ENCODE results near the gene NUDT16L1. TPM values are rescaled to one million over a fixed set of nuclear protein-coding genes. Genes with fewer than 3 reads are reported as not detected.

NUDT16L1 gene
- total RNA-seq (2022; extraction: Qiagen RNA extraction; ENCODE audit: low read depth), result 16.1 to 25.8 TPM (median 23.2 TPM) in 5 replicates

DNA sequence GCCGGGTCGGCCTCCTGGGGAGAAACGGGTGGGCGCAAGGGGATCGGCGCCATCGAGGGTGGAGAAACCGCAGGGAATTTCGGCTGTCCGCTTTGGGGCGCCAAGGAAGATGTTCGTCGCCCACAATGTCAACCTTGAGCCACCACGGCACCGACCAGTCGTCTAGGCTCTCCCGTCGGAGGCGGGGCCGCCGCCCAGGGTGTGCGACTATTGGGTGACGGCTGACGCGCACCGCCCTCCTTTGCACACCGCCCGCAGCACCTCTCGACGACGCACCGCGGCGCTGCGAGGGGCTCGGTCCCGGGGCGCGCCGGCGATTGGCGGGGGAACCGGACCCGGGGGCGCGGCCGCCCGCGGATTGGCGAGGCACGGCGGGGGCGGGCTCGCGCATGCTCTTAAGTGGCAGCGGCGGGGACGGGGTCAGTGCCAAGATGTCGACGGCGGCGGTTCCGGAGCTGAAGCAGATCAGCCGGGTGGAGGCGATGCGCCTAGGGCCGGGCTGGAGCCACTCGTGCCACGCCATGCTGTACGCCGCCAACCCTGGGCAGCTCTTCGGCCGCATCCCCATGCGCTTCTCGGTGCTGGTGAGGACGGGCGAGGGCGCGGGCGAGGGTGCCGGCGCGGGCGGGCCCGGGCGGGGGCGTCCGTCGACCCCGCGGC, at the start of gene NUDT16L1:
Gene NUDT16L1 (plus strand): TSS at position 267 of the 660 bp plus-strand sequence. CDS start 165 bp downstream, at position 432.

DNA sequence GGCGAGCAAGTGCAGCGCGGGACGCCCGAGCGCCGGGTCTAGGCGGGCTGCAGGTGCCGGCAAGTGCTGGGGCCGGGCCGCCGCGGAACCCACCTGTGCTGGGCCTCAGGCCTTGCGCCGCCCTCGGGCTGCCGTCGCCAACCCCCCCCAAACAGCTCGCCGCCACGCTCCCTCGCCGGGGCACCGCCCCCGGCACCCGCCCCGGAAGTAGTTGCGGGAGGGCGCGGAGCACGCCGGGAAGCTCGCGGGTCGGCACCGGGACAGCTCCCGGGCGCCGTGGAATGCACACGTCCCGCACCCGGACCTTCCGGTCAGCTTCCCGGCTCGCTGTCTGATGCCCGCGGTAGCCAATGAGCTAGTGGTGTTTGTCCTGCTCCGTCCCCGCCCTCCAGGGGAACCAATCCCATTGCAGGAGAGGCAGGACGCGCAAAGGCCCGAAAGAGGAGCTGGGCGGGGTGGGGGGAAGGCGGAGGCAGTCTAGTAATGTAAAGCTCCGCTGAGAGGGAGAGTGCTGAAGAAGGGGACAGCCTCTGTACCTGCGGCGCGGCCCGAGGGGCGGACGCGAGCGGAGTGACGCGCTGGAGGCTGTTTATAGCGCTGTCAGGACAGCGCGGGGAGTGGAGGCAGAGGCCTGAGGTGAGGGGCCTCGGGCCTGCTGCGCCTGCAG, 40.8 kb downstream of the NUDT16L1 start, which contains the start of the genes ANKS3 and DNAAF8:
Gene ANKS3 (minus strand): TSS at position 209 of the 667 bp plus-strand sequence. CDS start 4,122 bp downstream, outside the sequence.
Gene DNAAF8 (plus strand): TSS at position 475 of the 667 bp plus-strand sequence. CDS start 1,978 bp downstream, outside the sequence.

Other genes with a start within 250 kb of the NUDT16L1 start
- gene NMRAL1, start 218.9 kb upstream of the NUDT16L1 start, total RNA-seq (2022; extraction: Qiagen RNA extraction; ENCODE audit: low read depth), result 41.2 to 47.2 TPM (median 43.5 TPM) in 5 replicates
- 51.4 to 58.9 TPM (median 55.7 TPM) in 5 replicates for gene HMOX2, start 217.2 kb upstream of the NUDT16L1 start, total RNA-seq (2022; extraction: Qiagen RNA extraction; ENCODE audit: low read depth)
- gene CDIP1, start 154.8 kb upstream of the NUDT16L1 start, total RNA-seq (2022; extraction: Qiagen RNA extraction; ENCODE audit: low read depth), result 9.8 to 12.2 TPM (median 11.0 TPM) in 5 replicates
- gene C16orf96, start 137.2 kb upstream of the NUDT16L1 start, total RNA-seq (2022; extraction: Qiagen RNA extraction; ENCODE audit: low read depth), result not detected in 5 replicates
- 33.7 to 66.3 TPM (median 62.3 TPM) in 5 replicates for gene UBALD1, start 78.7 kb upstream of the NUDT16L1 start, total RNA-seq (2022; extraction: Qiagen RNA extraction; ENCODE audit: low read depth)
- gene MGRN1, start 68.7 kb upstream of the NUDT16L1 start, total RNA-seq (2022; extraction: Qiagen RNA extraction; ENCODE audit: low read depth), result 33.0 to 44.1 TPM (median 38.6 TPM) in 5 replicates
- gene ANKS3, start 40.7 kb downstream of the NUDT16L1 start, total RNA-seq (2022; extraction: Qiagen RNA extraction; ENCODE audit: low read depth), result 22.1 to 26.7 TPM (median 25.3 TPM) in 5 replicates
- gene DNAAF8, start 41.0 kb downstream of the NUDT16L1 start, total RNA-seq (2022; extraction: Qiagen RNA extraction; ENCODE audit: low read depth), result 0.91 to 2.0 TPM (median 1.6 TPM) in 5 replicates
- gene ZNF500, start 73.6 kb downstream of the NUDT16L1 start, total RNA-seq (2022; extraction: Qiagen RNA extraction; ENCODE audit: low read depth), result 6.6 to 10.1 TPM (median 7.9 TPM) in 5 replicates
- not detected in 5 replicates for gene SEPTIN12, start 94.8 kb downstream of the NUDT16L1 start, total RNA-seq (2022; extraction: Qiagen RNA extraction; ENCODE audit: low read depth)
- not detected in 5 replicates for gene SMIM22, start 101.8 kb downstream of the NUDT16L1 start, total RNA-seq (2022; extraction: Qiagen RNA extraction; ENCODE audit: low read depth)
- 10.1 to 16.3 TPM (median 14.8 TPM) in 5 replicates for gene ROGDI, start 109.1 kb downstream of the NUDT16L1 start, total RNA-seq (2022; extraction: Qiagen RNA extraction; ENCODE audit: low read depth)
- gene GLYR1, start 153.7 kb downstream of the NUDT16L1 start, total RNA-seq (2022; extraction: Qiagen RNA extraction; ENCODE audit: low read depth), result 37.5 to 43.5 TPM (median 41.5 TPM) in 5 replicates
- 23.8 to 29.8 TPM (median 27.4 TPM) in 5 replicates for gene UBN1, start 153.9 kb downstream of the NUDT16L1 start, total RNA-seq (2022; extraction: Qiagen RNA extraction; ENCODE audit: low read depth)
- gene PPL, start 243.6 kb downstream of the NUDT16L1 start, total RNA-seq (2022; extraction: Qiagen RNA extraction; ENCODE audit: low read depth), result 1.9 to 2.7 TPM (median 2.4 TPM) in 5 replicates